ENCODE results near the gene MMP2. TPM values are rescaled to one million over a fixed set of nuclear protein-coding genes. Genes with fewer than 3 reads are reported as not detected.

Gene MMP2
- total and polyA plus RNA-seq, 10 of the 15 experiments (the other 5 are each of a cell fraction or from before 2014, with no cell fraction given) = 0.37 to 0.80 (median 0.59) TPM; not detected in 7

- no peak for TF ChIP-seq CEBPZ (IDR thresholded peaks at IDR 0.05; ENCODE audit: low read depth, low read length)
- TF ChIP-seq TCF12 (IDR thresholded peaks at IDR 0.05; ENCODE audit: low read depth, low read length) = no peak
- no peak for TF ChIP-seq ZNF24 (IDR thresholded peaks at IDR 0.05)
- no peak for TF ChIP-seq RELA (IDR thresholded peaks at IDR 0.05; ENCODE audit: borderline replicate concordance, partially characterized antibody)
- TF ChIP-seq HCFC1 (IDR thresholded peaks at IDR 0.05; ENCODE audit: low read length) = no peak
- TF ChIP-seq NKRF (conservative IDR thresholded peaks at IDR 0.05) = no peak
- no peak for TF ChIP-seq POLR2AphosphoS2 (IDR thresholded peaks at IDR 0.05; ENCODE audit: low read depth, low read length)
Measured at GRCh38 chr16:55506708-55507107, 27.7 kb downstream of the MMP2 start (continued).

Measured in GM12878 (cell line).